Measurements from ENCODE around the gene NFE2L1.
"Not testable (repeated sequence)": the region's sequence is repeated elsewhere in the genome, so short reads cannot be mapped to it uniquely, and the experiment has no call there.

NFE2L1 gene

GRCh38 chr17:48047741-48048383 lies at the start of gene NFE2L1:
TSS of gene NFE2L1 (plus strand) at chr17:48048359. CDS start at chr17:48051119, 2,760 bp downstream.
- peak; percentile 98 to 99 for DNase-seq

GRCh38 chr17:47999582-47999981 lies 48.6 kb upstream of the NFE2L1 start:
- no peak for DNase-seq

GRCh38 chr17:48001197-48001596 lies 47.0 kb upstream of the NFE2L1 start:
- DNase-seq: no peak

- not testable (repeated sequence) for DNase-seq
Measured at GRCh38 chr17:48001657-48002056, 46.5 kb upstream of the NFE2L1 start.

- DNase-seq: peak in 1 of 2 donors; percentile 6
Measured at GRCh38 chr17:48002266-48002915, 45.8 kb upstream of the NFE2L1 start.

GRCh38 chr17:48002916-48003416 lies 45.2 kb upstream of the NFE2L1 start:
- no peak for DNase-seq

- no peak for DNase-seq
Measured at GRCh38 chr17:48003417-48004151, 44.6 kb upstream of the NFE2L1 start.

GRCh38 chr17:48004983-48005382 lies 43.2 kb upstream of the NFE2L1 start:
- DNase-seq: no peak

- DNase-seq: no peak
Measured at GRCh38 chr17:48006936-48007709, 41.0 kb upstream of the NFE2L1 start.

- no peak for DNase-seq
Measured at GRCh38 chr17:48010193-48010592, 38.0 kb upstream of the NFE2L1 start.

GRCh38 chr17:48011405-48012150 lies 36.6 kb upstream of the NFE2L1 start:
- peak; percentile 25 to 63 for DNase-seq

GRCh38 chr17:48012151-48012520 lies 36.0 kb upstream of the NFE2L1 start:
- DNase-seq: peak; percentile 63 to 77

GRCh38 chr17:48012654-48013053 lies 35.5 kb upstream of the NFE2L1 start:
- no peak for DNase-seq

GRCh38 chr17:48013876-48014594 lies 34.1 kb upstream of the NFE2L1 start:
- no peak for DNase-seq

GRCh38 chr17:48014595-48015111 lies 33.5 kb upstream of the NFE2L1 start:
- no peak for DNase-seq

- no peak for DNase-seq
Measured at GRCh38 chr17:48016112-48016511, 32.0 kb upstream of the NFE2L1 start.

GRCh38 chr17:48017817-48018158 lies 30.4 kb upstream of the NFE2L1 start:
- not testable (repeated sequence) for DNase-seq

GRCh38 chr17:48021934-48022333 lies 26.2 kb upstream of the NFE2L1 start:
- no peak for DNase-seq

- DNase-seq: no peak
Measured at GRCh38 chr17:48022901-48023300, 25.3 kb upstream of the NFE2L1 start.

- DNase-seq: peak; percentile 32 to 50
Measured at GRCh38 chr17:48023400-48024148, 24.6 kb upstream of the NFE2L1 start.
